ENCODE measurements around the gene FOXP1.

- no peak for TF ChIP-seq CTCF (IDR thresholded peaks at IDR 0.05)
- no peak for TF ChIP-seq EP300 (IDR thresholded peaks at IDR 0.05)
These were observed 558.0 kb downstream of the FOXP1 start for GRCh38 chr3:71025516-71025915.

All from esophagus muscularis mucosa (tissue), 3 donors.